Measurements from ENCODE around the gene CILP2. TPM values are rescaled to one million over a fixed set of nuclear protein-coding genes. Genes with fewer than 3 reads are reported as not detected.

Gene CILP2
- total RNA-seq, 1 experiment from 2014 or later: 4.4 TPM

Other genes starting within 250 kb of the CILP2 start
- 43.7 and 44.4 TPM in 2 replicates for gene SUGP1, start 217.8 kb upstream of the CILP2 start, total RNA-seq (2014; rRNA removed; shearing (Covaris generic))
- gene MAU2, start 217.4 kb upstream of the CILP2 start, total RNA-seq (2014; rRNA removed; shearing (Covaris generic)): 39.9 and 43.3 TPM in 2 replicates
- gene GATAD2A, start 132.6 kb upstream of the CILP2 start, total RNA-seq (2014; rRNA removed; shearing (Covaris generic)): 104 and 130 TPM in 2 replicates
- 4.7 and 9.8 TPM in 2 replicates for gene TSSK6, start 22.7 kb upstream of the CILP2 start, total RNA-seq (2014; rRNA removed; shearing (Covaris generic))
- gene NDUFA13, start 22.0 kb upstream of the CILP2 start, total RNA-seq (2014; rRNA removed; shearing (Covaris generic)): 249 and 291 TPM in 2 replicates
- 0.74 and 1.2 TPM in 2 replicates for gene YJEFN3, start 9.4 kb upstream of the CILP2 start, total RNA-seq (2014; rRNA removed; shearing (Covaris generic))
- 0.94 and 2.7 TPM in 2 replicates for gene PBX4, start 80.4 kb downstream of the CILP2 start, total RNA-seq (2014; rRNA removed; shearing (Covaris generic))
- gene LPAR2, start 90.0 kb downstream of the CILP2 start, total RNA-seq (2014; rRNA removed; shearing (Covaris generic)): 44.0 and 45.0 TPM in 2 replicates
- 6.6 and 6.7 TPM in 2 replicates for gene GMIP, start 105.4 kb downstream of the CILP2 start, total RNA-seq (2014; rRNA removed; shearing (Covaris generic))
- 36.2 and 40.6 TPM in 2 replicates for gene ATP13A1, start 125.4 kb downstream of the CILP2 start, total RNA-seq (2014; rRNA removed; shearing (Covaris generic))
- gene ZNF101, start 130.6 kb downstream of the CILP2 start, total RNA-seq (2014; rRNA removed; shearing (Covaris generic)): 24.1 and 24.9 TPM in 2 replicates
- 2.3 and 4.3 TPM in 2 replicates for gene ZNF14, start 194.8 kb downstream of the CILP2 start, total RNA-seq (2014; rRNA removed; shearing (Covaris generic))